Measurements from ENCODE around the gene UBE3B.
A peak's percentile ranks its signal among the peaks of the same experiment; 100 is the strongest.

UBE3B gene

GRCh38 chr12:109501299-109501698 lies 23.9 kb downstream of the UBE3B start:
- peaks cover 0 to 6% (median 0%) of the 10 kb centered on the region in 5 donors for H3K4me1 ChIP-seq (ENCODE audit: control insufficient read depth in 5 of 5, insufficient read depth in 5 of 5, low read length in 5 of 5)
- H3K27ac ChIP-seq (ENCODE audit: low read depth, low read length), result no peak overlapping the region
- no peaks in the 10 kb centered on the region for H3K9me3 ChIP-seq (ENCODE audit: control insufficient read depth in 5 of 5, low read length in 5 of 5)
- H3K27me3 ChIP-seq (ENCODE audit: control insufficient read depth in 5 of 5, insufficient read depth in 4 of 5, low read length in 5 of 5), result no peaks in the 10 kb centered on the region
- no peak overlapping the region for H3K9ac ChIP-seq (ENCODE audit: low read length in 5 of 5)
- H3K36me3 ChIP-seq (ENCODE audit: control insufficient read depth in 5 of 5, insufficient read depth in 5 of 5, low read length in 5 of 5), result peaks cover 44 to 93% (median 88%) of the 10 kb centered on the region in 5 donors
- no peak overlapping the region for H3K4me3 ChIP-seq (ENCODE audit: low read depth in 1 of 5, low read length in 5 of 5)

- Histone ChIP-seq H3K27ac (ENCODE audit: low read depth, low read length) (no peak overlapping the region), H3K9ac (ENCODE audit: low read length in 5 of 5) (peak overlapping the region in 1 of 5 donors; percentile 20), H3K36me3 (ENCODE audit: control insufficient read depth in 5 of 5, insufficient read depth in 5 of 5, low read length in 5 of 5) (peaks cover 48 to 98% (median 96%) of the 10 kb centered on the region in 5 donors), H3K4me3 (ENCODE audit: low read depth in 1 of 5, low read length in 5 of 5) (no peak overlapping the region), H3K4me1 (ENCODE audit: control insufficient read depth in 5 of 5, insufficient read depth in 5 of 5, low read length in 5 of 5) (peaks cover 0 to 6% (median 0%) of the 10 kb centered on the region in 5 donors), H3K9me3 (ENCODE audit: control insufficient read depth in 5 of 5, low read length in 5 of 5) (no peaks in the 10 kb centered on the region), H3K27me3 (ENCODE audit: control insufficient read depth in 5 of 5, insufficient read depth in 4 of 5, low read length in 5 of 5) (no peaks in the 10 kb centered on the region)
Measured at GRCh38 chr12:109502332-109502731, 24.9 kb downstream of the UBE3B start.

GRCh38 chr12:109503611-109504010 lies 26.2 kb downstream of the UBE3B start:
- Histone ChIP-seq H3K4me3 (ENCODE audit: low read depth in 1 of 5, low read length in 5 of 5) (no peak overlapping the region), H3K4me1 (ENCODE audit: control insufficient read depth in 5 of 5, insufficient read depth in 5 of 5, low read length in 5 of 5) (peaks cover 0 to 6% (median 0%) of the 10 kb centered on the region in 5 donors), H3K9ac (ENCODE audit: low read length in 5 of 5) (no peak overlapping the region), H3K27me3 (ENCODE audit: control insufficient read depth in 5 of 5, insufficient read depth in 4 of 5, low read length in 5 of 5) (no peaks in the 10 kb centered on the region), H3K27ac (ENCODE audit: low read depth, low read length) (no peak overlapping the region), H3K9me3 (ENCODE audit: control insufficient read depth in 5 of 5, low read length in 5 of 5) (no peaks in the 10 kb centered on the region), H3K36me3 (ENCODE audit: control insufficient read depth in 5 of 5, insufficient read depth in 5 of 5, low read length in 5 of 5) (peaks cover 48 to 98% (median 96%) of the 10 kb centered on the region in 5 donors)

- no peak overlapping the region for H3K27ac ChIP-seq (ENCODE audit: low read depth, low read length)
- H3K36me3 ChIP-seq (ENCODE audit: control insufficient read depth in 5 of 5, insufficient read depth in 5 of 5, low read length in 5 of 5), result peaks cover 52 to 98% (median 95%) of the 10 kb centered on the region in 5 donors
- peaks cover 0 to 6% (median 0%) of the 10 kb centered on the region in 5 donors for H3K4me1 ChIP-seq (ENCODE audit: control insufficient read depth in 5 of 5, insufficient read depth in 5 of 5, low read length in 5 of 5)
- no peaks in the 10 kb centered on the region for H3K9me3 ChIP-seq (ENCODE audit: control insufficient read depth in 5 of 5, low read length in 5 of 5)
- H3K27me3 ChIP-seq (ENCODE audit: control insufficient read depth in 5 of 5, insufficient read depth in 4 of 5, low read length in 5 of 5), result no peaks in the 10 kb centered on the region
- H3K9ac ChIP-seq (ENCODE audit: low read length in 5 of 5), result no peak overlapping the region
- no peak overlapping the region for H3K4me3 ChIP-seq (ENCODE audit: low read depth in 1 of 5, low read length in 5 of 5)
Measured at GRCh38 chr12:109504068-109504467, 26.6 kb downstream of the UBE3B start.

GRCh38 chr12:109510196-109510595 lies 32.8 kb downstream of the UBE3B start:
- Histone ChIP-seq H3K36me3 (ENCODE audit: control insufficient read depth in 5 of 5, insufficient read depth in 5 of 5, low read length in 5 of 5) (peaks cover 48 to 96% (median 91%) of the 10 kb centered on the region in 5 donors), H3K4me3 (ENCODE audit: low read depth in 1 of 5, low read length in 5 of 5) (no peak overlapping the region), H3K9me3 (ENCODE audit: control insufficient read depth in 5 of 5, low read length in 5 of 5) (no peaks in the 10 kb centered on the region), H3K27ac (ENCODE audit: low read depth, low read length) (no peak overlapping the region), H3K27me3 (ENCODE audit: control insufficient read depth in 5 of 5, insufficient read depth in 4 of 5, low read length in 5 of 5) (no peaks in the 10 kb centered on the region), H3K9ac (ENCODE audit: low read length in 5 of 5) (no peak overlapping the region), H3K4me1 (ENCODE audit: control insufficient read depth in 5 of 5, insufficient read depth in 5 of 5, low read length in 5 of 5) (no peaks in the 10 kb centered on the region)

GRCh38 chr12:109512608-109513007 lies 35.2 kb downstream of the UBE3B start:
- no peak overlapping the region for H3K9ac ChIP-seq (ENCODE audit: low read length in 5 of 5)
- no peaks in the 10 kb centered on the region for H3K4me1 ChIP-seq (ENCODE audit: control insufficient read depth in 5 of 5, insufficient read depth in 5 of 5, low read length in 5 of 5)
- no peaks in the 10 kb centered on the region for H3K27me3 ChIP-seq (ENCODE audit: control insufficient read depth in 5 of 5, insufficient read depth in 4 of 5, low read length in 5 of 5)
- H3K4me3 ChIP-seq (ENCODE audit: low read depth in 1 of 5, low read length in 5 of 5), result no peak overlapping the region
- no peak overlapping the region for H3K27ac ChIP-seq (ENCODE audit: low read depth, low read length)
- H3K9me3 ChIP-seq (ENCODE audit: control insufficient read depth in 5 of 5, low read length in 5 of 5), result no peaks in the 10 kb centered on the region
- H3K36me3 ChIP-seq (ENCODE audit: control insufficient read depth in 5 of 5, insufficient read depth in 5 of 5, low read length in 5 of 5), result peaks cover 37 to 92% (median 82%) of the 10 kb centered on the region in 5 donors

GRCh38 chr12:109513051-109513450 lies 35.6 kb downstream of the UBE3B start:
- Histone ChIP-seq H3K9me3 (ENCODE audit: control insufficient read depth in 5 of 5, low read length in 5 of 5) (no peaks in the 10 kb centered on the region), H3K27me3 (ENCODE audit: control insufficient read depth in 5 of 5, insufficient read depth in 4 of 5, low read length in 5 of 5) (no peaks in the 10 kb centered on the region), H3K36me3 (ENCODE audit: control insufficient read depth in 5 of 5, insufficient read depth in 5 of 5, low read length in 5 of 5) (peaks cover 35 to 92% (median 82%) of the 10 kb centered on the region in 5 donors), H3K4me3 (ENCODE audit: low read depth in 1 of 5, low read length in 5 of 5) (no peak overlapping the region), H3K4me1 (ENCODE audit: control insufficient read depth in 5 of 5, insufficient read depth in 5 of 5, low read length in 5 of 5) (peaks cover 0 to under 1% (median 0%) of the 10 kb centered on the region in 5 donors), H3K9ac (ENCODE audit: low read length in 5 of 5) (no peak overlapping the region), H3K27ac (ENCODE audit: low read depth, low read length) (no peak overlapping the region)

GRCh38 chr12:109513977-109514376 lies 36.5 kb downstream of the UBE3B start:
- Histone ChIP-seq H3K9me3 (ENCODE audit: control insufficient read depth in 5 of 5, low read length in 5 of 5) (no peaks in the 10 kb centered on the region), H3K9ac (ENCODE audit: low read length in 5 of 5) (no peak overlapping the region), H3K27ac (ENCODE audit: low read depth, low read length) (no peak overlapping the region), H3K27me3 (ENCODE audit: control insufficient read depth in 5 of 5, insufficient read depth in 4 of 5, low read length in 5 of 5) (no peaks in the 10 kb centered on the region), H3K36me3 (ENCODE audit: control insufficient read depth in 5 of 5, insufficient read depth in 5 of 5, low read length in 5 of 5) (peaks cover 25 to 91% (median 79%) of the 10 kb centered on the region in 5 donors), H3K4me1 (ENCODE audit: control insufficient read depth in 5 of 5, insufficient read depth in 5 of 5, low read length in 5 of 5) (peaks cover 0 to 10% (median 0%) of the 10 kb centered on the region in 5 donors), H3K4me3 (ENCODE audit: low read depth in 1 of 5, low read length in 5 of 5) (no peak overlapping the region)

GRCh38 chr12:109517619-109518018 lies 40.2 kb downstream of the UBE3B start:
- H3K9ac ChIP-seq (ENCODE audit: low read length in 5 of 5), result no peak overlapping the region
- H3K36me3 ChIP-seq (ENCODE audit: control insufficient read depth in 5 of 5, insufficient read depth in 5 of 5, low read length in 5 of 5), result peaks cover 8 to 90% (median 79%) of the 10 kb centered on the region in 5 donors
- H3K4me3 ChIP-seq (ENCODE audit: low read depth in 1 of 5, low read length in 5 of 5), result no peak overlapping the region
- peaks cover 0 to 25% (median 0%) of the 10 kb centered on the region in 5 donors for H3K4me1 ChIP-seq (ENCODE audit: control insufficient read depth in 5 of 5, insufficient read depth in 5 of 5, low read length in 5 of 5)
- H3K27ac ChIP-seq (ENCODE audit: low read depth, low read length), result no peak overlapping the region
- no peaks in the 10 kb centered on the region for H3K9me3 ChIP-seq (ENCODE audit: control insufficient read depth in 5 of 5, low read length in 5 of 5)
- H3K27me3 ChIP-seq (ENCODE audit: control insufficient read depth in 5 of 5, insufficient read depth in 4 of 5, low read length in 5 of 5), result no peaks in the 10 kb centered on the region

- H3K9ac ChIP-seq (ENCODE audit: low read length in 5 of 5), result peak overlapping the region in 3 of 5 donors; percentile 2 to 42 (median 6)
- H3K9me3 ChIP-seq (ENCODE audit: control insufficient read depth in 5 of 5, low read length in 5 of 5), result no peaks in the 10 kb centered on the region
- H3K4me3 ChIP-seq (ENCODE audit: low read depth in 1 of 5, low read length in 5 of 5), result no peak overlapping the region
- H3K4me1 ChIP-seq (ENCODE audit: control insufficient read depth in 5 of 5, insufficient read depth in 5 of 5, low read length in 5 of 5), result peaks cover 0 to 25% (median 0%) of the 10 kb centered on the region in 5 donors
- H3K36me3 ChIP-seq (ENCODE audit: control insufficient read depth in 5 of 5, insufficient read depth in 5 of 5, low read length in 5 of 5), result peaks cover 5 to 90% (median 82%) of the 10 kb centered on the region in 5 donors
- no peaks in the 10 kb centered on the region for H3K27me3 ChIP-seq (ENCODE audit: control insufficient read depth in 5 of 5, insufficient read depth in 4 of 5, low read length in 5 of 5)
- H3K27ac ChIP-seq (ENCODE audit: low read depth, low read length), result peak overlapping the region; percentile 51
Measured at GRCh38 chr12:109518820-109519665, 41.6 kb downstream of the UBE3B start.

Measured in subcutaneous abdominal adipose tissue (tissue), 5 donors.